ENCODE results near the gene FMNL2.

GRCh38 chr2:152496371-152496770 is 161.4 kb downstream of the FMNL2 start:
- TF ChIP-seq CTCF (IDR thresholded peaks at IDR 0.05) (no peak), ZFX (IDR thresholded peaks at IDR 0.05; ENCODE audit: borderline replicate concordance) (no peak)
